HuH-7 (cell line): ENCODE measurements around the gene PHTF2.
"Not testable (repeated sequence)": the region's sequence is repeated elsewhere in the genome, so short reads cannot be mapped to it uniquely, and the experiment has no call there.

Source experiments
- DNase-seq: peaks from one replicate; pipeline ENCODE4 v3.0.0; 2011; ENCODE audit warnings: low spot score

The PHTF2 gene

DNA sequence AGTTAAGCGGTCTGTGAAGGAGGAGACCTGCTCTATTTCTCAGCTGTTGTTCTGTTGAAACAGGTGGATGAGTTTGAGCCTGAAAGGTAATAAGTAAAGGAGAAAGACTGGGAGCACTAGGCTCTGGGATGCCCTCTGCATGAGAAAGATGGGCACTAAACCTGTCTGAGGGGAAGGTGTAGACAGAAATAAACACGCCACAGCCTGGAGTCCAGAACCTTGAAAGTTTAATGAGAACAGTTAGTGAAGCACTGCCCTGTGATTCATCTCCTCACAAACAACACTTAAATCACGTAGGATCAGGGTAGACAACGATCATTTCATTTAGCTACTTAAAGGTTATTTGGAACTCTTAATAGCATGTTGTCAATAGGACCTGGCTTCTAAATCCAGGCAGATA, 193.1 kb downstream of the PHTF2 start:
- no peak for DNase-seq

DNA sequence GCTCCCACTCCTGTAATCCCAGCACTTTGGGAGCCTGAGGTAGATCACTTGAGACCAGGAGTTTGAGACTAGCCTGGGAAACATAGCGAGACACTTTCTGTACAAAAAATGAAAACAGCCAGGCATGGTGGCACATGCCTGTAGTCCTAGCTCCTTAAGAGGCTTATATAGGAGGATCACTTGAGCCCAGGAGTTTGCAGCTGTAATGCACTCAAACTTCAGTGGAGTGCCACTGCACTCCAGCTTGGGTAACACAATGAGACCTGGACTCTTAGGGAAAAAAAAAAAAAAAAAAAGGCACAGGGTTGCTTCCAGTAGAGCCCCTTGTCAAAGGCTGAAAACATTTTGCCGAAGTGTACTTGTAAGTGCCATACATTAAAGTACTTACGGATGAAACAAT, 195.3 kb downstream of the PHTF2 start:
- DNase-seq: no peak

DNA sequence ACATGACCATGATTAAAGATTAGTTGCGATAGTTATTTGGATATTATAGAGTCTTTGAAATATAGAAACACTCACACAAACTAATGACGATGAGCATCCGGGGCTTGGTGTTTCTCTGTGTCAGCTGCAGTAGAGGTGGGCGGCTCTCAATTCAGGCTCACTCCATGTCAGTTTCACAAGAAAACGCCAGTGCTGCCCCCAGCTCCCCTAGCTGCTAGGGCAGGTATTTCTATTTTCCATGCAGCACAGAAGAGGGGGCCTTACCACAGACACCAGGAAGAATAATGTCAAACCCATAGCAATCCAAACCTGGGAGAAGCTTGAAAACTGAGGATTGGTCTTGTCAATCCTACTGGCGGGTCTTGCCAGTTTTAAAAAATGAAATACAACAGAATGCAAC, 197.1 kb downstream of the PHTF2 start:
- DNase-seq: no peak

- DNase-seq: not testable (repeated sequence)
Measured at GRCh38 chr7:77999168-77999567, 200.6 kb downstream of the PHTF2 start.

DNA sequence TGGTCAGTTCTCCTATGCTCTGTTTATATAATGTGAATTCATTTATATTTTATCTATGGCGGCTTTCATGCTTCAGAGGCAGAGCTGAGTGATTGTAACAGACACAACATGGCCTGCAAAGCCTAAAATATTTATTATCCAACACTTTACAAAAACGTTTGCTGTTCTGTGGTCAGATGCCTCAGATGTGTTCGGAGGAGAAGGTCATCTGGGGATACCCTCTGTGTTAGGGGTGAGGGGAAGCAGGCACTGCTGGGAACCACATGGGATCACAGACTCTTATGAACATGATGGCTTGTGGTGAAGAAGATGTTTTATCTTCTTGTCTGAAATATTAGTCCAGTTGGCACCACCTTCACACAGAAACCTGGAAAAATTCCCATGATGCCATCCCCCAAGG, 203.4 kb downstream of the PHTF2 start:
- DNase-seq: no peak

GRCh38 chr7:78002715-78003114, 204.1 kb downstream of the PHTF2 start:
- DNase-seq: no peak

DNA sequence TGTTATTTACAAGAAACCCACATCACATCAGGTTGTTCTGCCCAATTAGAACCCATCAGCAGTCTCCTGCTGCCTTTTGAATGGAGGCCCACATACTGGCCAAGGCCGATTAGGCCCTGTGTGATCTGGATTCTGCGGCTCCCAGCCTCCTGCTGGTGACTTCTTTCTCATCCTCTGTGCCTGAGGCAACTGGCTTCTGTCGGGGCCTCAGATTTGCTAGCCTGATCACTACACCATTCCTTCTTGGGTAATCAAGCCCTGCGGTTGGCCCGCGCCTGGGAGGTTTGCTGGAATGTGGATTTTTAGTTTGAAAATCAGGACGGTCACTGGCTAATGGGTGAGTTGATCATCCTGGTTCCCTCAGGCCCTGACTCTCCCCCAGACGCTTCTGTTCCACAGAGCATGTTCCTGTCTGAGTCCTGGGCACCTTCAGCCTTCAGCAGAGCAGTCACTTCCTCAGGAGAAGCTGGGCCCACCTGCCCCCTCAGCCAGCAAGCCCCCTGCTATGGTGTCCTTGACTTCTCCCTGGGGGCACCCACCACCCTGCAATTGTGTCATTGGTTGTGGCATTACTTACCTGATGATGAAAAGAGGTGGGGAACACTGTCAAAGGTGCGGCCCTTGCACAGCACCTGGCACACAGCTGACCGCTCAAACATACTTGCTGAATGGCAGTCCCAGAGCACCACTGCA, 207.6 kb downstream of the PHTF2 start:
- DNase-seq: no peak
